GM21786 (cell line): Measurements from ENCODE around the gene BIVM.
"Not testable (repeated sequence)": the region's sequence is repeated elsewhere in the genome, so short reads cannot be mapped to it uniquely, and the experiment has no call there.

Experiments used
- ATAC-seq: cut with Tn5 transposase; IDR thresholded peaks from one replicate; pipeline ENCODE4 v1.9.1; 2021; ENCODE audit not compliant: unreplicated experiment

Gene BIVM

DNA sequence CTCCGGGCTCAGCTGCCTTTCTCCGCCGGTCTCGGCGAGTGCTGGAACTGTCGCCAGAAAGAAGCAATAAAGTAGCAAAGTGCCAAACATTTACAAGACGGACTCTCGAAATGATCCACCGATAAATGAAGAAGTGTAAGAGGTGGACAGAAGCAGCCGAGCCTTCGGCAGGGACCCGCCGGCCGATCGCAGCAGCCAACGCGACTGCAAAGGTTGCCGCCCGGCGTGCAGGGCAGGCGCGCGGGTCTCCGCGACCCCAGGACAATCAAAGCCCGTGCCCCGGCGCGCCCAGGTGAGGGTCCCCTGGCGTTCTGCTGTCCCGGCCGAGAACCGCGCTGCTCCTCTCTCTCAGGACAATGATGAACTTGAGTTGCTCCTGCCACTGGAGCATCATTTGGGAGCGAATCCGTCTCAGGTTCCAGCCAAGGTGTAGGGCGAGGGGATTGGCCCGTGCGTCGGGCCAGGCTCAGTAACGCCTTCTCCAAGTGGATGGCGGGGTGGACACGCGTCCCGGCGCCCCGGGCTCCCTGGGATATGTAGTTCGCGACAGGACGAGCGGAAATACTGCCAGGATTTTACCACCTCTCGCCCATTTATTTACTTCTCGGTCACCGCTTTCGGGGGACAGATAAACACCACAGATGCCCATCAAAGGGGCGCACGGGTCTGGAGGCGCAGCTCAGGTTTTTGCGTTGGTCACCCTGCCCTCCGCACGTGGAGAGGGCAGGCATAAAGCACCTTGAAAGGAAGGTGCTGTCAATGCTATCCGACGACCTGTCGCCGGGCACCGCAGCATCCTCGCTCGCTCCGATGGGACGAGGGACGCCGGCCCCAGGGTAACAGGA lies at the start of gene BIVM, which contains the start of gene POGLUT2:
Gene BIVM, plus strand, starts transcription at position 539 of the 845 bp plus-strand sequence. CDS start 8,149 bp downstream, outside the sequence.
Gene POGLUT2, minus strand, starts transcription at position 396 of the 845 bp plus-strand sequence. Its CDS starts 306 bp downstream, at position 90.
- peak; percentile 83 for ATAC-seq

DNA sequence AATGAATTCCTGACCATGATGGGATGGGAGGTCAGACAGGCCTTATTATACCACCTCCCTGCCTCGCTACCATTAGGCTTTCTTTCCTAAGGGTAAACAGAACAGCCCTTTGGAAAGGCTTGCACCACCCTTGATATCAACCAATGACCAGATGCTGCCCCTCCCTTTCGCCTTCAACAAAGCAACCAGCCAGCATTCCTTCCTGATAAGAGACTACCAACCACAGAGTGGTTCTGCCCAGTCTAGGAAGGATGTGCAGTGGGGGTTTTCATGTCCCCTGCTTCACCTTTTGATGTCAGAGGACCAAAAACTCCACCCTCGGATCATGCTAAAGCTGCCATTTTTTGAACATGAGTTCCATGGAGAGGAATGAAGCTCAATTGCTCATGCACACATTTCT lies 47.0 kb upstream of the BIVM start:
- no peak for ATAC-seq

GRCh38 chr13:102757006-102757405 lies 41.9 kb upstream of the BIVM start:
- no peak for ATAC-seq

DNA sequence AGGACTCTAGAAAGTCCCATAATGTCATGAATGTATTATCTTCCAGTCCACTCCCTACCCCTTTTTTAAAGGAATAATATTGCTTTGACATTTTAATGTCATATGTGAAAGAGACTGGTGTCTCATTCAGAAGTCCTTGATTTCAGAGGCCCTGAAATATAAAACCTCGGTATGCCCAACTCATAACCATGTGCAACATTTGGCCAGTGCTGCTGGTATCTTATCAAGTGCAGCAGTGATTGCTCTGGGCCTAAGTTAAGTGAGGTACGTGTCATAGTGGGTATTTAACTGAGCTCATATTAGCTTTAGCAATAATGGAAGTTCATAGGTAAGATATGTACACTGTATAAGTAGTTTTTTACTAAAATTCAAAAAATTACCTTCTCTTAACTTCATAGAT lies 40.1 kb upstream of the BIVM start:
- ATAC-seq: no peak

- ATAC-seq: no peak
Observed at GRCh38 chr13:102761071-102761470, 37.8 kb upstream of the BIVM start.

- ATAC-seq: no peak
Observed at GRCh38 chr13:102763741-102764140, 35.2 kb upstream of the BIVM start.

DNA sequence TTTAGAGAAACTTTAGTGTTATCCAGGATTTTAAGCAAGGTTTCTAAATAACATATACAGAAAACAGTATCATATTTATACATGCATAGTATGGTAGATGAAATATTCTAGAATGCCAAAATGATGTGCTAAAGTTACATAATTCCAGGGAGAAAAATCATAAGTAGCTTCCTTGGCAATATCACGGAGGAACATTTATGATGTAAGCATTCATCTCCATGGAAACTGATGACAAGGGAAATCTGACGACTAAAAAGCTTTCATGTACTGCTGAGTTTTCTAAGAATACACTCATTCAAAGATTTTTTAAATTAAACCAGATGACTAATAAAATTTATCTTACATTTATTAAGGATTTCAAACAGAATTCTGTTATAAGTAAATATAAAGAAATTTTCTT lies 30.0 kb upstream of the BIVM start:
- ATAC-seq: no peak

GRCh38 chr13:102769679-102770078 lies 29.2 kb upstream of the BIVM start:
- ATAC-seq: no peak

DNA sequence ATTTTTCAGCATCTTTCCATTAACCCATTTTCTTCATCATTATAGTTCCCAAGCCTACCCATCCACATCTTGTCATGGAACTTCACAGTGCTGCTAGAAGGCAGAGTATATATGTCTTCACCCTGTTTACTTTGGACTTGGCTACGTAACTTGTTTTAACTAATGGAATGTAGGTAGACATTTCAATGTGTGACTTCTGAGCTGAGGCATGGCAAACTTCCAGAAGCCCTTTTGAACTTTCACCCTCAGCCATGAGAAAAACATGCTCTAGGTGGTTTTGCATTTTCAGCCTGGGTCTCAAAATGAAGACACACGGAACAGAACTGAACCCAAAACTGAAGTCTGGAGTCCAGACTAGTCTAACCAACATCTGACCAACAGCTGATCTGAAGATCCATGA lies 28.5 kb upstream of the BIVM start:
- ATAC-seq: no peak

DNA sequence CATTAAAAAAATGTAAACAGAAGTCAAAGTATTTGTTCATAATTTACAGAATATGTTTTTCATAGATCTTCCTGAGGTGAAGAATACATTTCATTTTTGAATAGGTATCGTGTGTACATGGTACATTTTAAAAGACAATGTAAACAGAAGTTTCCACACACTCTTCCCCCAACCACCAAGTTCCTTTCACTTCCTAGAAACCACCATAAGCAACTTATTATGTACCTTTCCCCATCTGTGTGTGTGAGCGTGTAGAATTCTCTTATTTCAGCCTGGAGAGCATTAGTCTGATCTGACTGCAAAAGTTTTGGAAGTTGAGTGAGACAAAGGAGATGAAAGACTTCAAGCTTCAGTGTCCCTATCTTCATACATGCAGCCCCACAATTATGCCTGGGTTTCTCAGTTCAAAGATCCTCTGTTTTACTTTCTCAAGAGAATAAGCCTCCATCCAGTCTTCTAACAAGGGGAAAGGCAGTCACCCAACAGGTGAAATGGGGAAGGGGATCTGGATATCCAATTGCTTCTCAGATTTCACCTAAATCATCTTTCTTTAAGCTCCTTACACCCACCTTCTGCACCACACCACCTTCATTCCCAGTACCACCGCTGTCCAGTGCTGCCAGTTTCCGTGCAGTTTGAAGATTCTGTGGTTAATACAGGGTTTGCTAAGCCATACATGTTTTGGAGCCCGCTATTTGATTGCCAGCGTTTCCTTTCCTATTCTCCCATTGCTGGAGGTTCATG lies 27.4 kb upstream of the BIVM start:
- ATAC-seq: no peak

DNA sequence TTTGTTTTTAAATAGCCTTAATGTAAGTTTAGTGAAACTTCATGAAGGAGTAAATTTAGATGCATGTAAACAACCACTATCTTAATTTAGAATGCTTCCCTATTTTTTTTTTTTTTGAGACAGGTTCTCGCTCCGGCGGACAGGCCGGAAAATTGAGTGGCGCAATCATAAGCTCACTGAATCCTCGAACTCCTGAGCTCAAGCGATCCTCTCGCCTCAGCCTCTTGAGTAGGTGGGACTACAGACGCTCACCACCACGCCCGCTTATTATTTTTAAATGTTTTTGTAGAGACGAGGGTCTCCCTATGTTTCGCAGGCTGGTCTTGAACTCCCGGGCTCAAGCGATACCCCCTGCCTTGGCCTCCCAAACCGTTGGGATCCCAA lies 26.9 kb upstream of the BIVM start:
- ATAC-seq: no peak

DNA sequence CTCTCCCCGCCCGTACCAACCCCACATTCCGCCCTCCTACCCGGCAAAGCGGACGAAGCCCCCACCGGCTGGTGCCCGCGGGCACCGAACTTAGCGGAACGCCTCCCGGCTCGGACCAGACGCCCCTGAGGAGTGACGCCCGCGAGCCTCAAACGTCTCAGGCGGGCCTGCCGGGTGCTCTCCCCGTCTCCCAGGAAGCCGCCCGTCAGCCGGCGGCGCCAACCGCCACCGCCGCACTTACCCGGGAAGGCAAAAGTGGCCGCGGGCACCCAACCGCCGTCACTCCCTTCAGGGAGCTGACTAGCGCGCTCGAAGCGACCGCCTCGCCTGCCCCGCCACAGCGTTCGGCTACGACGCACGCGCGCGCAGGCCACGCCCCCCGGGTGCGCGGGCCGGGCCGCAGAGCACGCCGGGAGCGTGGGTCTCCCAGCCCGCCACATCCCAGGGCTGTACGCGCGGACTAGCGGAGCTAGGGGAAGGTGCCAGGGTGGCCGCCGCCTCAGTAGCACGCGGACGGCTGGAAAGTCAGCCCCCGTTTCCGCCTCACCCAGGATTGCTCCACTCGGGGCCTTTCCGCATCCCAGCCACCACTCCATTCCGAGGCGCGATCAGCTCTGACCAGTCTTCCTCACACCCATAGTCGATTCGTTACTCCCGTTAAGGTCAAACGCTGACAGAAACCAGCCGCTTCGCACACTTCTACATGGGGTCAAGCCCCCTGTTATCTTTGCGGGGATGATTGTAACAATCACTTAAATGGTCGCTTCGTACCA lies 25.3 kb upstream of the BIVM start, which contains the start of gene TEX30:
Gene TEX30, minus strand, starts transcription at position 346 of the 773 bp plus-strand sequence. CDS start 3,760 bp downstream, outside the sequence.
- peak; percentile 90 for ATAC-seq

GRCh38 chr13:102774214-102774568 lies 24.7 kb upstream of the BIVM start:
- ATAC-seq: no peak

DNA sequence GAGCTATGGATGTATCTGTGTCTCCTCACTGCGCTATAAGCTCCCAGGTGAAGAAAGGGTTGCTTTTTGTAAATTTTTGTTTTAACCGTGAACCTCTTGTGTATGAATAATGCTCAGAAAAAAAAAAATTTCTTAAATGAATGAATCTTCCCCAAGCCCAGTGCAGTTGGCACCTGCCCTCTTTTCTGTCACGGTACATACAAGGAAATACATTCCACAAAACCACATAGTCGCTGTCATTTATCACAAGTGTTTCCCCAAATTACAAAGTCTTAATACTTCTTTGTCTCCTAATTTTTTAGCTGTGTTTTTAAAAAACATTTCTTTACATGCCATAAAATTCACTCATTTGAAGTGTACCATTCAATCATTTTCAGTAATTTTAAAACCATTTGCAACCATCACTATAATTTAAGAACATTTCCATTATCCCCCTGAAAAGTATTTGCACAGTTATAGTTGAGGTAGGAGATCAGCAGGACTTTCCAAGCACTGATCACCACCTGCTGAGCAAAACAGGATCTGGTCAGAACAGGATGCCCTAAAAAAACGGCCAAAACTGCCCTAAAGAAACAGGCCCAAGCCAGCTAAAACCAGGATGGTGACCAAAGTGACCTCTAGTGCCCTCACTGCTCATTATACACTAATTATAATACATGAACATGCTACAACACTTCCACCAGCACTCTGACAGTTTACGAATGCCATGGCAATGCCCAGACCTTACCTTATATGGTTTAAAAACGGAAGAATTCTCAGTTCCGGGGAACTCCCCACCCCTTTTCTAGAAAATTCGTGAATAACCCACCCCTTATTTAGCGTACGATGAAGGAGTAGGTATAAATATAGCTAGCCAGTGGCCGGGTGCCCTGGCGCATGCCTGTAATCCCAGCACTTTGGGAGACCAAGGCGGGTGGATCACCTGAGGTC lies 24.1 kb upstream of the BIVM start:
- no peak for ATAC-seq

- ATAC-seq: no peak
Observed at GRCh38 chr13:102776271-102776670, 22.6 kb upstream of the BIVM start.

DNA sequence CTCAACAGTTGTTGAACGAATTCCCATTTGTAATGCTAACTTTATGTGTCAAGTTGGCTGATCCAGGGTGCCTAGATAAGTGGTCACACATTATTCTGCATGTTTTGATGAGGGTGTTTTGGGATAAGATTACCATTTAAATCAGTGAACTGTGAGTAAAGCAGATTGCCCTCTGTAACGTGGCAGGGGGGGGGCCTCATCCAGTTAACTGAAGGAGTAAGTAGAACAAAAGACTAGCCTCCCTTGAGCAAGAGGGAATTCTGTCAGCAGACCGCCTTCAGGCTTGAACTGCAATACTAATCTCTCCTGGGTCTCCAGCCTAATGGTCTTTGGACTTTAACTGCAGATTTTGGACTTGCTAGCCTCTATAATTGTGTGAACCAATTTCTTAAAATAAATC lies 21.2 kb upstream of the BIVM start:
- no peak for ATAC-seq

DNA sequence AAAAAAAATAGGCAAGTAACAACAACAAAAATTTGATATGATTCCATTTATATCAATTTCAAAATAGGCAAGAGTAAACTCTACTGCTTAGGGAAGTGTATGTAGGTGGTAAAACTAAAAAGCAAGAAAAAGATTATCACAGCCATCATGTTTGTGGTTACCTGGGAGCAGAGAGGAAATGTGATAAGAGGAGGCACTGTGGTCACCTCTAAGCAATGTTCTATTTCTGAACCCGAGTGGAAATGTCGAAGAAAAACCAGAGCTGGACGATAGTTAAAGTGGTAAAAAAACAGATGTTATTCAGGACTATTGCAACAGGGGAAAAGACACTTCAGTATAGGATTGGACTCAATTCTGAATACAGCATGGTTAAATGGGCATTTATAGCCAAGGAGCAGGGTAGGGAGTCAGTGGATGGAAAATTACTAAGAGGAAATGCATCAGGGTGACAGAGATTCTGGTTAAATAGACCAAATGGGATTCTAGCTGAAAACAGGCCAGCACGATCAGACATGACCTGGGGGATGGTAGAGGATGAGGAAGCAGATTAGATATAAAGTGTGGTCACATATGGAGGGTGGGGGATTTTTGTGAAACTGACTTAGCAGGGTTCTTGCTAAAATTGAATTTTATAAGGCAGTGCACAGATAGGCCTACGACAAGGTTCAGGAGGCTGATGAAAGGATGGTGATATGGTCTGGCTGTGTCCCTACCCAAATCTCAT lies 19.3 kb upstream of the BIVM start:
- no peak for ATAC-seq

DNA sequence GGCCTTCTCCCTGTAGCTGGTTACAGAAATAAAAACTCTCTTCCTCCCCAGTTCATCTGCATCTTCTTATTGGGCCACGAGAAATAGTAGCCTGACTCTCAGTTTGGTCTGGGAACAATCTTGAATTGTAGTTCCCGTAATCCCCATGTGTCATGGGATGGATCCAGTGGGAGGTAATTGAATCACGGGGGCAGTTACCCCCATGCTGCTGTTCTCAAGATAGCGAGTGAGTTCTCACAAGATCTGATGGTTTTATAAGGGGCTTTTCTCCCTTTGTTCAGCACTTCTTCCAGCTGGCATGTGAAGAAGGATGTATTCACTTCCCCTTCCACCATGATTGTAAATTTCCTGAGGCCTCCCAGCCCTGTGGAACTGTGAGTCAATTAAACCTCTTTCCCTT lies 18.3 kb upstream of the BIVM start:
- not testable (repeated sequence) for ATAC-seq

DNA sequence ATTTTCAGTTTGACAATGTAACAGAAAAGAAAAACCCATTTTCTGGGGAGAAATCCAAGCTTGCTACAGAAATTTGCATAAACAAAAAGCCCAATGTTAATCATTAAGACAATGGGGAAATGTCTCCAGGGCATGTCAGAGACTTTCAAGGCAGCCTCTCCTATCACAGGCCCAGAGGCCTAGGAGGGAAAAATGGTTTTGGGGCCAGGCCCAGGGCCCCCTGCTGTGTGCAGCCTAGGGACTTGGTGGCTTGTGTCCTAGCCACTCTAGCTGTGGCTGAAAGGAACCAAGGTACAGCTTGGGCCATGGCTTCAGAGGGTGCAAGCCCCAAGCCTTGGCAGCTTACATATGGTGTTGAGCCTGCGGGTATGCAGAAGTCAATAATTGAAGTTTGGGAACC lies 17.3 kb upstream of the BIVM start:
- no peak for ATAC-seq

- no peak for ATAC-seq
Observed at GRCh38 chr13:102784483-102784882, 14.4 kb upstream of the BIVM start.
